ENCODE results near the gene FAM193A.

The FAM193A gene, protein sequence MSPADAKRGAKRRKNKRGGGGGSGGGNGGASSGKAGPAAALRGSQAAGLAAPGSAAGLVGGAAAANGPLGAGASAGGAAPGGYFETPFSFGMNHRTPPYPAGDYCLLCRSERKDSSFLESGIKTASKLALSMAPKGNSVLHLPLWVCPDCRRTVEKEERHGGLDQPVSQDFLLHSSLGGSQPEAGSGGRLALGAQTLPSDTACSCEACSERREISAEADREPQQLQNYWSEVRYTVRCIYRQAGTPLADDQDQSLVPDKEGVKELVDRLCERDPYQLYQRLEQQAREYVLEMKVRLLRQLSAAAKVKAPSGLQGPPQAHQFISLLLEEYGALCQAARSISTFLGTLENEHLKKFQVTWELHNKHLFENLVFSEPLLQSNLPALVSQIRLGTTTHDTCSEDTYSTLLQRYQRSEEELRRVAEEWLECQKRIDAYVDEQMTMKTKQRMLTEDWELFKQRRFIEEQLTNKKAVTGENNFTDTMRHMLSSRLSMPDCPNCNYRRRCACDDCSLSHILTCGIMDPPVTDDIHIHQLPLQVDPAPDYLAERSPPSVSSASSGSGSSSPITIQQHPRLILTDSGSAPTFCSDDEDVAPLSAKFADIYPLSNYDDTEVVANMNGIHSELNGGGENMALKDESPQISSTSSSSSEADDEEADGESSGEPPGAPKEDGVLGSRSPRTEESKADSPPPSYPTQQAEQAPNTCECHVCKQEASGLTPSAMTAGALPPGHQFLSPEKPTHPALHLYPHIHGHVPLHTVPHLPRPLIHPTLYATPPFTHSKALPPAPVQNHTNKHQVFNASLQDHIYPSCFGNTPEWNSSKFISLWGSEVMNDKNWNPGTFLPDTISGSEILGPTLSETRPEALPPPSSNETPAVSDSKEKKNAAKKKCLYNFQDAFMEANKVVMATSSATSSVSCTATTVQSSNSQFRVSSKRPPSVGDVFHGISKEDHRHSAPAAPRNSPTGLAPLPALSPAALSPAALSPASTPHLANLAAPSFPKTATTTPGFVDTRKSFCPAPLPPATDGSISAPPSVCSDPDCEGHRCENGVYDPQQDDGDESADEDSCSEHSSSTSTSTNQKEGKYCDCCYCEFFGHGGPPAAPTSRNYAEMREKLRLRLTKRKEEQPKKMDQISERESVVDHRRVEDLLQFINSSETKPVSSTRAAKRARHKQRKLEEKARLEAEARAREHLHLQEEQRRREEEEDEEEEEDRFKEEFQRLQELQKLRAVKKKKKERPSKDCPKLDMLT (N-terminal part only)

GRCh38 chr4:2536193-2537010, at the start of gene FAM193A:
Gene FAM193A (plus strand): TSS chr4:2536647. CDS start chr4:2536916, 269 bp downstream.
- FAIRE-seq (peak; percentile 78), DNase-seq (ENCODE audit: low spot score) (peak; percentile 93)

DNA sequence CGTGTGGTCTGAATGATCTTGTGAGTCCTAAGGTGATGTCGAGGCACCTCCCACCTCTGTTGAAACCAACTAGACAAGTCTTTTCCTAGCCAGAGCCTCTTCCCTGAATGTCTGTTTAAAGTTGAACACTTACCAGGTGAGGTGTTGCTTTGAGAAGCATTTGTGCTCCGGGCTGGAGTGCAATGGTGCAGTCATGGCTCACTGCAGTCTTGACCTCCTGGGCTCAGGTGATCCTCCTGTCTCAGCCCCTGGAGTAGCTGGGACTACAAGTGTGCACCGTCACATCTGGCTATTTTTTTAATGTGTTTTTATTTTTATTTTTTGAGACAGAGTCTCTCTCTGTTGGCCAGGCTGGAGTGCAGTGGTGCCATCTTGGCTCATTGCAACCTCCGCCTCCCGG, 49.5 kb upstream of the FAM193A start:
- no peak for DNase-seq (ENCODE audit: low spot score)
- no peak for FAIRE-seq

- FAIRE-seq: no peak
These were observed 48.8 kb upstream of the FAM193A start for GRCh38 chr4:2487632-2488031.

GRCh38 chr4:2489081-2489805, 47.2 kb upstream of the FAM193A start:
- FAIRE-seq (no peak), DNase-seq (ENCODE audit: low spot score) (no peak)

More at GRCh38 chr4:2487632-2488031, 48.8 kb upstream of the FAM193A start:
- DNase-seq (ENCODE audit: low spot score): no peak

GRCh38 chr4:2489841-2490552, 46.5 kb upstream of the FAM193A start:
- DNase-seq (ENCODE audit: low spot score): no peak
- FAIRE-seq: no peak

DNA sequence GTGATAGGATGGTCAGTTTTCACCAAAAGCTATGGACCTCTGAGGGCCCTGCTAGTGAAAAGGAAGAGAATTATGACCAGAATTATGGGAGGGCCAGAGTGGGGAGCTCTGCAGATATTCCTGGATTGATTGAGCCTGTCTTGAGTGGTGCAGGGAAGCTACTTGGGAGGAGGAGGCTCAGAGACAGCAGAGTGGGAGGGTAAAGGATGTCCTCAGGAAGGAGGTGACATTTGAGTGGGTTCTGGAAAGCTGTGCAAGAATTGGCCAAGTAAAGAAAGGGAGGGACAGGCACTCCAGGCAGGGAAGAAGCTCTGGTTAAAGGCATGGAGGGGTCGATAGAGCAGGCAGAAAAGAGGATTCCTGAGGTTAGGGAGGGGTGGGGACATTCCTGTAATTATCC, 43.5 kb upstream of the FAM193A start:
- FAIRE-seq: no peak
- no peak for DNase-seq (ENCODE audit: low spot score)

DNA sequence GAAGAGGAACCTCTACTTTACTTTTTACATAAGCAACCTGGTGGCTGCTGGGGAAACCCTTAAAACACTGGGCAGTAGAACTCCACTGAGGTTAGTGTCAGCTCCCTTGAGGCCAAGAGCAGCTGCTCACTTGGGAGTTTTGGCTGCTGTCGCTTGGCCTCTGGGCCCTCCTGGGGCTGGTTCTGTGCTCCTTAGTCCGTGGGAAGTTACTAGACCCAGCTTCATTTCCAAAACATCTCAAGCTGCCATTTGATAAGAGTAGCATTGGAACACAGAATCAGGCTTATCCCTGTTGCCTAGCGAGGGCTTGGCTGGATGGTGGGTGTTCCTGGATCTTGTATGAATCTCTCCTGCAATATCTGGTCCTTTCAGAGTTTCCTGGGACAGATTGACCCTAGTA, 41.5 kb upstream of the FAM193A start:
- DNase-seq (ENCODE audit: low spot score) (no peak), FAIRE-seq (no peak)

DNA sequence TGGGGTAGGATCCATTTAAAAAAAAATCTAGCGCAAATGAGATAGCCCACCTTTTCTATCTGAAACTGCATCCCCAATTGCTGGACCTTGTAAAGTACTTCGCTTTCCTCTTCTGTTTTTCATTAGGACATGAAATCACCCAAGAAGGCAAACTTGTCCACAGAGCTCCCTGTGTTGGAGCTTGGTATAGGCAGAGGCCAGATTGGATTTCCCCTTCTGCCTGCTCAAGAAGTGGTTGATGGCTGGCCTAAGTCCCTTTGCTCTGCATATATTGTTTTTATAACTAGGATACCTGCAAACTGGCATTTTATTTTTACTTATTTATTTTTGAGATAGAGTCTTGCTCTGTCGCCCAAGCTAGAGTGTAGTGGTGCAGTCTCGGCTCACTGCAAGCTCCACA, 39.1 kb upstream of the FAM193A start:
- FAIRE-seq (no peak), DNase-seq (ENCODE audit: low spot score) (no peak)

- no peak for FAIRE-seq
- DNase-seq (ENCODE audit: low spot score): no peak
These were observed 38.5 kb upstream of the FAM193A start for GRCh38 chr4:2497931-2498330.

DNA sequence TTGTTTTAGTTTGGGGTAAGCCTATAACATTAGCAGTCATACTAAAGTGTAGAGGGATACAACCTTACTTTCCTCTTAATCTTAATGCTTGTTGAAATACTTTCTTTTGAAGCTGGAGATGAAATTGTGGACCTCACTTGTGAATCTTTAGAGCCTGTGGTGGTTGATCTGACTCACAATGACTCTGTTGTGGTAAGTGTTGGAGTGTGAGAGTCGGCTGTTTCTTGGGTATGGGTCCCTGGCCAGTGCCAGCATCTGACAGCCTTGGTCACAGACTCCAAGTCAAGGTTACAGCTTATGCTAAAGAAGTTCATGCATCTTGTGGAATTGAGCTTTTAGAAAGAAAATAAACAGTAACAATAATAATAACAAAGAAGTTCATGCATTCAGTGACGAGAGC, 35.9 kb upstream of the FAM193A start:
- FAIRE-seq (no peak), DNase-seq (ENCODE audit: low spot score) (no peak)

GRCh38 chr4:2501034-2501594, 35.3 kb upstream of the FAM193A start:
- FAIRE-seq: no peak
- DNase-seq (ENCODE audit: low spot score): no peak

GRCh38 chr4:2503809-2504208, 32.6 kb upstream of the FAM193A start:
- FAIRE-seq: no peak
- no peak for DNase-seq (ENCODE audit: low spot score)

GRCh38 chr4:2507259-2507658, 29.2 kb upstream of the FAM193A start:
- DNase-seq (ENCODE audit: low spot score): no peak
- FAIRE-seq: no peak

GRCh38 chr4:2507855-2508254, 28.6 kb upstream of the FAM193A start:
- no peak for DNase-seq (ENCODE audit: low spot score)

DNA sequence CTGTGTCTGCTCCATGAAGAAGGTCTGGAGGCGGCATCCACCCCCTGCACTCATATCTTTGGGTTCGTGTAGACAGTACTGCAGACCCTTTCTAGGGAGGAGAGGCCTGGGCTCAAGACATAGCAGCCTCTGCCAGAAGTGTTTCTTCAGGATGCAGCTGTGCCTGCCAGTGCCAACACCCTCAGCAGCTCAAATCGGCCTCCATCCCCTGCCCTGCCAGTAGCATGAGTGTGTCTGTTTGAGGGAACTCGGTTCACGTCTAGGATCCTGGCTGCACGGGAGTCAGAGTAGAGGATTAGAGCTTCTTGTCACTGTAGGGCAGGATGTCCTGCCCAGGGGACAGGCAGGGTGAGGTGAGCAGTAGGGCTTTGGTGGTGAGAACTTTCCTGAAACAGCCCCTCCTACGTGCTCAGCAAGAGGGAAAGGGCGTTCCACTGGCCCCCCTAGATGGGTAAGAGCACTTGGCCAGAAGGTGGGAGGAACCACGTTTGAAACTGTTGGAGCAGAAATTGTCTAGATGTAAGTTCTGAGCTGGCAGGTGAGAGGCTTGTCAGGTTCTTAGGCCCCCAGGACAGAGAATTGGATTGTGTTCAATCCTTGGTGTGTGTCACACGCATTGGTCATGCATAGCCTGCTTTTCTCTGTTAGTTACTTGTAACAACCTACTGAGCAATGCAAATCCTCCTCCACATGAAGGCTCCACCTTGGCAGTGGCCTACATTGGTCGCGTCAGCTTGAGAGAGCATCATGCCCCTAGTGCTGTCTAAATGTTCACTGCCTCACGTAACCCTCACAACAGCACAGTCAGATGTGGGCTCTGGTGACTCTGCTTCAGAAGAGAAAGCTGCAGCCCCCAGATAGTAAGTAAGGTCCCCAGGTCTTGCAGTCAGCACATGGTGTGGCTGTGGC, 25.8 kb upstream of the FAM193A start:
- FAIRE-seq: no peak
- DNase-seq (ENCODE audit: low spot score): no peak

More at GRCh38 chr4:2507855-2508254, 28.6 kb upstream of the FAM193A start:
- FAIRE-seq: no peak

DNA sequence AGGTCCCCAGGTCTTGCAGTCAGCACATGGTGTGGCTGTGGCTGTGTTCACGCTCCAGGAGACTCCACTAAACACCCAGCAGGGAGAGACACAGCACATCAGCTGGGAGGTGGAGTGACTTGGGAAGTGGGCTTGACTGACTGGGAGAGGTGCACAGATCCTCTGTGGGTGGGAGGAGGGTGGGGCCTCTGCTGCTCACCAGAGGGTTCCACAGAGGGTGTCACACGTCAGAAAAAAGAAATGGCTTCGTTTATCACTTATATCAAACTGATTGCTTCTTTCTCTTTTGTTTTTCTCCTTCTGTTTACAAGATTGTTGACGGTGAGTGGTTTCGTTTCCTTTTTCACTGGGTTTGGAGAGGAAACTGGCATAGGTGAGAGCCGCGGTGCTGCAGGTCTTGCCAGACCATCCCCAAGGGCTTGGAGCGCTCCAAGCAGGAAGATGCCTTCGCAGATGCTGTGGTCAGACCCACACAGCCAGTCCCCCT, 24.8 kb upstream of the FAM193A start:
- FAIRE-seq (no peak), DNase-seq (ENCODE audit: low spot score) (no peak)

DNA sequence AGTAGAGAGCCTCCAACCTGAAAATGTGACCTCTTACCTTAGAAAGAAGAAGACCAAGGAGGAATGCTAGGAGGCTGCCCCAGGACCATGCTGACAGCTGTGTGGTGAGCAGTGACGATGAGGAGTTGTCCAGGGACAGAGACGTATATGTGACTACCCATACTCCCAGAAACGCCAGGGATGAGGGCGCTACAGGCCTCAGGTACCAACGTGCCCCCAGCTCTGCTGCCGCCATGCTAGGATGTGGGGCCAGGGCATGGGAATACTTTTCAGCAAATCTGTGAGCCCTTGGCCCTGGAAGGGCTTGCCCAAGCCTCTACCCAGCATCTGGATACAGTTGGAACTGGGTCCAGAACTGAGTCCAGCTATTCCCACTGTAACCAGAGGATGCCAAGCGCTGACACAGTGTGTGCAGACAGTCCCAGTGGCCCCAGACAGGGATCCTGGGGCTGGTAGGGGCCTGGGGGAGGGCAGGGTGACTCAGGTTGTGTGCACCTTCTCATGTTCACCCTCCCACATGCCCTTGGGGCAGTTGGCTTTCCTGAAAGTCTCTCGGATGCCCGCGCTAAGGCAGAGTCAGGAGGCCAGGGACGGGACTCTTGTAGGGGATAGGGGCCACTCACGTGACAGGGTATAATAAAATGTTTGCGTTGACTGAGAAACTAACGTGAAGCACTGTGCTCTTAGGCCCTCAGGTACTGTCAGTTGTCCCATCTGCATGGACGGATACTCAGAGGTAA, 23.9 kb upstream of the FAM193A start:
- DNase-seq (ENCODE audit: low spot score): no peak

More for the DNA sequence above, 23.9 kb upstream of the FAM193A start:
- FAIRE-seq: no peak
